Stomach (tissue), 9 donors: ENCODE results near the gene NOM1. TPM values are rescaled to one million over a fixed set of nuclear protein-coding genes. Genes with fewer than 3 reads are reported as not detected.

Experiments used
- DNase-seq, 2 donors: peaks; one replicate each; pipeline versions ENCODE4 v3.0.0 to v3.0.0-alpha.2; 2013 to 2019
- H3K27ac ChIP-seq, 5 donors: fragments of 200-600 bp in 4 of 5; sonication (generic) in 4 of 5; one replicate each; pipeline ENCODE4 v1.5.1; 2013 to 2019; ENCODE audit warnings: mild to moderate bottlenecking in 1 of 5, moderate library complexity in 1 of 5
- H3K27me3 ChIP-seq, 3 donors: fragments of 200-600 bp; sonication (generic); one replicate each; pipeline ENCODE4 v1.5.1; 2017 to 2019; ENCODE audit warnings: mixed run types in 1 of 3
- H3K36me3 ChIP-seq, 4 donors: fragments of 200-600 bp; sonication (generic); 1 replicate in 3 of 4; 2 replicates in 1 of 4; pipeline ENCODE4 v1.5.1; 2016 to 2019
- H3K4me1 ChIP-seq, 4 donors: fragments of 200-600 bp; sonication (generic); one replicate each; pipeline ENCODE4 v1.5.1; 2016 to 2019
- H3K4me3 ChIP-seq, 4 donors: fragments of 200-600 bp; sonication (generic) in 3 of 4; one replicate each; pipeline ENCODE4 v1.5.1; 2016 to 2019; ENCODE audit warnings: mild to moderate bottlenecking in 1 of 4
- H3K9me3 ChIP-seq, 4 donors: fragments of 200-600 bp; sonication (generic); one replicate each; pipeline ENCODE4 v1.5.1; 2016 to 2019
- CTCF ChIP-seq, 7 experiments: fragments of 450-650 bp in 4 of 7; fragments of 200-600 bp in 3 of 7; sonication (generic) in 3 of 7; IDR thresholded peaks; one replicate each; pipeline ENCODE4 v1.5.1; 2016 to 2019; ENCODE audit warnings: antibody characterized with exemption in 7 of 7, control low read depth in 2 of 7, mild to moderate bottlenecking in 1 of 7
- EP300 ChIP-seq: sonication (generic); formaldehyde crosslinking; IDR thresholded peaks from one replicate; pipeline ENCODE4 v1.6.1; 2017; ENCODE audit warnings: antibody characterized with exemption
- POLR2A ChIP-seq, 4 donors: fragments of 450-650 bp; IDR thresholded peaks; one replicate each; pipeline ENCODE4 v1.6.1; 2016; ENCODE audit warnings: antibody characterized with exemption in 4 of 4, control low read depth in 2 of 4, mild to moderate bottlenecking in 1 of 4, moderate library complexity in 1 of 4
- POLR2AphosphoS5 ChIP-seq, 3 donors: sonication (generic); formaldehyde crosslinking; IDR thresholded peaks; one replicate each; pipeline ENCODE4 v1.6.1; 2016; ENCODE audit warnings: antibody characterized with exemption in 3 of 3
- WGBS, 5 donors: extraction: QIAGEN DNeasy Blood & Tissue Kit in 3 of 5; methylation state at CpG; one replicate each; pipeline versions ENCODE4 v1.1.5 to v1.1.7; 2013 to 2018; 5-methylcytosine and 5-hydroxymethylcytosine counted together
- intact Hi-C: fragments of 100-400 bp; cut with DNase I; formaldehyde crosslinking; loops from one replicate; pipeline ENCODE4 v1.15.1; 2023; ENCODE audit warnings: low total_unique reads
- polyA plus RNA-seq, 3 donors: library from polyadenylated mRNA; stranded (reverse); fragments of 200-250 nt; gene quantifications; one replicate each; pipeline ENCODE4 v1.2.3, GENCODE V29; 2013
- total RNA-seq, 5 donors: library from RNA; depleted of rRNA; stranded (reverse); fragments of >200 nt; gene quantifications; one replicate each; pipeline versions ENCODE4 v1.1.0 to v1.2.3, GENCODE V29; 2014 to 2016
- donor health status: healthy with polysubstance abuse.
- donor health status: Bipolar disorder and iron deficiency.
- donor health status: healthy.

NOM1 gene
- total and polyA plus RNA-seq, 8 donors = 0.58 to 117 (median 12.4) TPM

- peak; percentile 51 to 70 for DNase-seq
- peaks cover 30 to 63% (median 46%) of the 10 kb centered on the region in 4 donors for H3K4me1 ChIP-seq
- intact Hi-C loops = no loop called here
- WGBS, 5 donors = 1 to 3% (median 2%) methylated on average over 37 to 75 of the region's 75 CpGs
- H3K4me3 ChIP-seq = peak overlapping the region; percentile 50 to 71 (median 59)
- H3K9me3 ChIP-seq = peaks cover 0 to 12% (median 0%) of the 10 kb centered on the region in 4 donors
- no peak for TF ChIP-seq EP300
- TF ChIP-seq POLR2AphosphoS5 (IDR thresholded peaks at IDR 0.05) = no peak
- no peak for TF ChIP-seq POLR2A (IDR thresholded peaks at IDR 0.05)
- no peak for TF ChIP-seq CTCF (IDR thresholded peaks at IDR 0.05)
- peak overlapping the region; percentile 78 to 89 (median 80) for H3K27ac ChIP-seq
- no peaks in the 10 kb centered on the region for H3K36me3 ChIP-seq
- H3K27me3 ChIP-seq = peaks cover 35 to 92% (median 55%) of the 10 kb centered on the region in 3 donors
Observed at GRCh38 chr7:156999958-157000726, 50.6 kb downstream of the NOM1 start.

- intact Hi-C loops = no loop called here
- peak overlapping the region; percentile 50 to 71 (median 59) for H3K4me3 ChIP-seq
- peak overlapping the region in 4 of 5 donors; percentile 78 to 89 (median 79) for H3K27ac ChIP-seq
- DNase-seq = peak; percentile 21 to 23
- WGBS, 5 donors = 40 to 58% (median 51%) methylated on average over 25 of the region's 25 CpGs
- no peaks in the 10 kb centered on the region for H3K36me3 ChIP-seq
- peaks cover 37 to 72% (median 52%) of the 10 kb centered on the region in 4 donors for H3K4me1 ChIP-seq
- TF ChIP-seq CTCF (IDR thresholded peaks at IDR 0.05) = no peak
- TF ChIP-seq POLR2AphosphoS5 (IDR thresholded peaks at IDR 0.05) = no peak
- no peak for TF ChIP-seq POLR2A (IDR thresholded peaks at IDR 0.05)
- TF ChIP-seq EP300 = no peak
- H3K27me3 ChIP-seq = peaks cover 35 to 93% (median 64%) of the 10 kb centered on the region in 3 donors
- peaks cover 0 to 12% (median 0%) of the 10 kb centered on the region in 4 donors for H3K9me3 ChIP-seq
Observed at GRCh38 chr7:157000741-157001653, 51.5 kb downstream of the NOM1 start.

- Histone ChIP-seq H3K27me3 (peaks cover 35 to 100% (median 75%) of the 10 kb centered on the region in 3 donors), H3K27ac (no peak overlapping the region), H3K4me1 (peaks cover 39 to 81% (median 60%) of the 10 kb centered on the region in 4 donors), H3K9me3 (peaks cover 0 to 6% (median 0%) of the 10 kb centered on the region in 4 donors), H3K36me3 (no peaks in the 10 kb centered on the region), H3K4me3 (no peak overlapping the region)
- no peak for TF ChIP-seq POLR2AphosphoS5 (IDR thresholded peaks at IDR 0.05)
- no peak for TF ChIP-seq EP300
- no peak for TF ChIP-seq POLR2A (IDR thresholded peaks at IDR 0.05)
- no peak for TF ChIP-seq CTCF (IDR thresholded peaks at IDR 0.05)
- no peak for DNase-seq
- intact Hi-C loops = no loop called here
- WGBS, 5 donors = 41 to 58% (median 55%) methylated on average over 18 to 32 of the region's 32 CpGs
Observed at GRCh38 chr7:157001920-157002818, 52.7 kb downstream of the NOM1 start.
